ENCODE results near the gene TM9SF4. TPM values are rescaled to one million over a fixed set of nuclear protein-coding genes. Genes with fewer than 3 reads are reported as not detected.

Gene TM9SF4
- total RNA-seq, 1 donor from 2014 or later = 27.0 TPM

DNA sequence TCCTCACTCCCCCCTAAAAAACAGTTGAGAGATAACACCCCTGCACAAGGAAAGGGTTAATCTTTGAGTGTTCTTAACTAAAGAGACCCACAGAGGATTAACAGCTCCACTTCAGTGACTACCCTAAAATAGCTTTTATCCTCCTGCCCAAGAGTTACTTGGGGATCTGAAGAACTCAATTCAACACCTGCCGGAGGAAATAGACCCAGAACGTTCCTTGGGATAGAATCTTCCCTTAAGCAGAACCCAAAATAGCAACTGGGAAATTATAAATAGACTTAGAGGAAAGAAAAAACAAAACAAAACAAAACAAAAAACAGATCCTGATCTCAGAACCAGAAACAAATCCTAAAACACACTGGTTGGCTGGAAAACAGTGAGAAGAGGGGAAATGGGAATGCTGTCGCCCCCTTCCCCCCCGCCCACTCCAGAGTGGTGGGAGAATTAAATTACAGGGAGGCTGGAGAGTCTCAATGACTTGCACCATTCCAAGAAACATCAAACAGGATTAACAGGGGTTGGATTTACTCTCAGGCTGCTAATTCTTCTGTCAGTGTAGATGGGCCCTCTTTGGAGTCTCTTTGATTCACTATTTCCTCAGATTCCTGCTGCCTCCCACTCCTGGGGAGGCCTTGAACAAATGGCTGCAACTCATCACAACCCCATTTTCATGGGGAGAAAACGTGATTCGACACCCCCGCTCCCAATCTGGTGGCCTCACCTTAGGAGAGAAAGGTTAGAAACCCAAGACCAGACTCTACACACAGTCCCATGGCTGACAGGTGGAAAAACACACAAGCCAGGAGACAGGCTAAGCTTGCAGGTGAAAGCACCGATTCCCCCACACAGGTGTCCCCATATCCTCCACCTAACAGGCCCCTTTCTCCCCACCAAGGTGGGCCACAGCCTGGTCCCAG, 96.6 kb downstream of the TM9SF4 start:
- peak overlapping the region; percentile 100 for H3K4me3 ChIP-seq
- peak overlapping the region; percentile 97 for H3K27ac ChIP-seq (replicated peaks)

DNA sequence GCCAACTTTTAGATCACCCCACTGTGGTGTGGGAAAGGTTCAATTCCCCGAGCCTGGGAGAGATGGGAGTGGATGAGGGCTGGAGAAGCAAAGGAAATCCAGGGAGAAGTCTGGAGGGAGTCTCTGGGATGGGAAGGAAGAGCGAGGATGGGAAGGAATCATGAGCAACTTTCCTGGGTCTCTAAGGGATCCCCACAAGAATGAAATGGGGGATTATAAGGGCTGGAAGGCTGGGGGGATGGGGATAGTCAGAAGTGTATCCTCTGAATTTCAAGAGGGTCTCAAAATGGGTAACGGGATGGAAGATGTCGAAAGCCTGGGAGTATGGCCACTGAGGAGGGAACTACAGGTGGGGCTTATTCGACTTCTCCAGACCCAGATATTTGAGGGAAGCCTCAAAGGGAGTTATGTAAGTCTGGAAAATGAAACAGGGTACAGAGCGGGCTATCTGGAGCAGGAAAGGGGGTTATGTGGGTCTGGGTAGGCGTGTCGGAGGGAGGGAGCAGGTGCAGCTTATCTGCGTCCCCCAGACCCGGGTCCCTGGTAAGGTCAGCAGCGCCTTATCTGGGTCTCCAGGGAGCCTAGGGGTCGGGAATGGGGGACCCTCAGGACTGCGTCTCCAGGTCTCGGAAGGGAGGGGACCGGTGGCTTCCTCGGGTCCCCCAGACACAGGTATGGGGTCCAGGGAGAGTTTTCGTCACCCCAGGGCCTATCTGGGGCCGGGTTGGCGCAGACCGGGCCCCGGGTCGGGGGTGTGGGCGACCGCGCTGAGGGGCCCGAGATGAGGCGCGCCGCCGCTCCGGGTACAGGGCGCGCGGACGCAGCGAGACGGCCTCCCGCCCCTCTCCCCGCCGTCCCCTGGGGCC, 97.5 kb downstream of the TM9SF4 start:
- TF ChIP-seq, protein P1, sequence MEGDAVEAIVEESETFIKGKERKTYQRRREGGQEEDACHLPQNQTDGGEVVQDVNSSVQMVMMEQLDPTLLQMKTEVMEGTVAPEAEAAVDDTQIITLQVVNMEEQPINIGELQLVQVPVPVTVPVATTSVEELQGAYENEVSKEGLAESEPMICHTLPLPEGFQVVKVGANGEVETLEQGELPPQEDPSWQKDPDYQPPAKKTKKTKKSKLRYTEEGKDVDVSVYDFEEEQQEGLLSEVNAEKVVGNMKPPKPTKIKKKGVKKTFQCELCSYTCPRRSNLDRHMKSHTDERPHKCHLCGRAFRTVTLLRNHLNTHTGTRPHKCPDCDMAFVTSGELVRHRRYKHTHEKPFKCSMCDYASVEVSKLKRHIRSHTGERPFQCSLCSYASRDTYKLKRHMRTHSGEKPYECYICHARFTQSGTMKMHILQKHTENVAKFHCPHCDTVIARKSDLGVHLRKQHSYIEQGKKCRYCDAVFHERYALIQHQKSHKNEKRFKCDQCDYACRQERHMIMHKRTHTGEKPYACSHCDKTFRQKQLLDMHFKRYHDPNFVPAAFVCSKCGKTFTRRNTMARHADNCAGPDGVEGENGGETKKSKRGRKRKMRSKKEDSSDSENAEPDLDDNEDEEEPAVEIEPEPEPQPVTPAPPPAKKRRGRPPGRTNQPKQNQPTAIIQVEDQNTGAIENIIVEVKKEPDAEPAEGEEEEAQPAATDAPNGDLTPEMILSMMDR (IDR thresholded peaks at IDR 0.05; ENCODE audit: borderline replicate concordance) = no peak
- H3K9me3 ChIP-seq (replicated peaks) = no peaks in the 10 kb centered on the region
- H3K4me3 ChIP-seq = peak overlapping the region; percentile 100
- no peak for DNase-seq
- intact Hi-C loops (cut with micrococcal nuclease) = no loop called here
- peaks cover 74% of the 10 kb centered on the region for H3K4me1 ChIP-seq
- no peaks in the 10 kb centered on the region for H3K27me3 ChIP-seq (ENCODE audit: low read depth)
- H3K36me3 ChIP-seq = peaks cover 19% of the 10 kb centered on the region
- peak overlapping the region; percentile 97 for H3K27ac ChIP-seq (replicated peaks)

More for the DNA sequence above, 96.6 kb downstream of the TM9SF4 start:
- H3K9me3 ChIP-seq (replicated peaks) = no peaks in the 10 kb centered on the region
- H3K4me1 ChIP-seq = peaks cover 83% of the 10 kb centered on the region
- intact Hi-C loops (cut with micrococcal nuclease) = no loop called here
- TF ChIP-seq, protein P1 (IDR thresholded peaks at IDR 0.05; ENCODE audit: borderline replicate concordance) = no peak
- no peaks in the 10 kb centered on the region for H3K27me3 ChIP-seq (ENCODE audit: low read depth)
- H3K36me3 ChIP-seq = peaks cover 21% of the 10 kb centered on the region
- no peak for DNase-seq

DNA sequence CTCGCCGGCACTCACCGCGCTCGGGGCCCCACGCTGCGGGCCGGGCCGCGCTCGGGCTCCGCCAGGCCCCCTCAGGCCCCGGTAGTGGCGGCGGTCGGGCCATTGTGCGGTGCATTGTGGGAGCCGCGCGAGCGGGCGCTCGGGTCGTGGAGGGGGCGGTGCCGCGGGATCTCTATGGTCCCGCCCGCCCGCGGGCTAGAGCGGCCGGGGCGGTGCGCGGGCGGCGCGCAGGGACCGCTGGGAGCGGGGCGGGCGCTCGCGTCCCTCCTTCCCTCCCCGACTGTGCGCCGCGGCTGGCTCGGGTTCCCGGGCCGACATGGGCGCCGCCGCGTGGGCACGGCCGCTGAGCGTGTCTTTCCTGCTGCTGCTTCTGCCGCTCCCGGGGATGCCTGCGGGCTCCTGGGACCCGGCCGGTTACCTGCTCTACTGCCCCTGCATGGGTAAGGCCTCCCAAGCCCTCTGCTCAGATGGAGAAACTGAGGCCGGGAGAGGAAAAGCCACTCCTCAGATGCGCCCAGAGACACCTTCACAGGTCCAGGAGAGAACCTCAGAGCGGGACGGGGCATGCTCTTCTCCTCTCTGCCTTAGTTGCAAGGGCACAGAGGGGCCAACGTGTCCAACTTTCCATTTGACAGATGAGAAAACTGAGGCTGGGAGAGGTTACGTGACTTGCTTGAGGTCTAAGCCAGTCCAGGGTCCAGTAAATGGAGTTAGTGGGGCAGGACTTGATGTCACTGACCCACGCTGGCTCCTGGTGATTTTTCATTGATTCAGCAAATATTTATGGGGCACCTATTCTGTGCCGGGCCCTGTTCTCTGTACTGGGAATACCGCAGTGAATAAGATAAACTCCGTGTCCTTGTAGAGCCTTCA, 98.3 kb downstream of the TM9SF4 start, which contains the start of the genes PLAGL2 and POFUT1:
PLAGL2 (minus strand) TSS at position 118 of the 873 bp plus-strand sequence. CDS start 5,565 bp downstream, outside the sequence.
POFUT1 (plus strand) TSS at position 255 of the 873 bp plus-strand sequence; CDS start at position 317, 62 bp downstream.
- DNase-seq = peak; percentile 91
- Histone ChIP-seq H3K4me3 (peak within 1 kb of the TSS; percentile 100), H3K9me3 (replicated peaks) (no peaks in the 10 kb centered on the region), H3K4me1 (peaks cover 65% of the 10 kb centered on the region), H3K27me3 (ENCODE audit: low read depth) (no peaks in the 10 kb centered on the region), H3K36me3 (peaks cover 27% of the 10 kb centered on the region), H3K27ac (replicated peaks) (peak within 1 kb of the TSS; percentile 97)
- TF ChIP-seq, protein P1 (IDR thresholded peaks at IDR 0.05; ENCODE audit: borderline replicate concordance) = peak; percentile 29
- intact Hi-C loops (cut with micrococcal nuclease) = no loop called here

DNA sequence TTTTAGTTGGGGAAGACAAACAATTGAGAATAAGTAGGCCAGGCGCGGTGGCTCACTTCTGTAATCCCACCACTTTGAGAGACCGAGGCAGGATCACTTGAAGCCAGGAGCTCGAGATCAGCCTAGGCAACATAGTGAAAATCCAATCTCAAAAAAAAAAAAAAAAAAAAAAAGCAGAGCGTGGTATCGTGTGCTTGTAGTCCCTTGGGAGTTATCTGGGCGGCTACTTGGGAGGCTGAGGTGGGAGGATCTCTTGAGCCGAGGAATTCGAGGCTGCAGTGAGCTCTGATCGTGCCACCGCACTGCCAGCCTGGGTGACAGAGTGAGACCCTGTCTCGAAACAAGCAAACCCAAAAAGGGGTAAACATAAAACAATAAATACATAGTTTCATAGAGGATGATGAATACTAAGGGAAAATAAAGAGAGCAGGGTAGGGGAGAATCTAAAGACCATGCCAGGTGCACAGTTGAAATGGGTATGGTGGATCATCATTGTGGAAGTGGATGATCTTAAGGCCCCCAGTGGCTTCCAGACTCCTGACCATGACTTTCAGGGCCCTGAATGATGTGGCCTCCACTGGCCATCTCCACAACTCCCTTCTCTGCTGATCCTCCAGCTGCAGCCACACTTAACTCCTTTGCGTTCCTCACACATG, 99.1 kb downstream of the TM9SF4 start:
- H3K4me1 ChIP-seq = peaks cover 58% of the 10 kb centered on the region
- H3K27me3 ChIP-seq (ENCODE audit: low read depth) = no peaks in the 10 kb centered on the region
- no peak for DNase-seq
- TF ChIP-seq, protein P1 (IDR thresholded peaks at IDR 0.05; ENCODE audit: borderline replicate concordance) = no peak
- H3K36me3 ChIP-seq = peaks cover 32% of the 10 kb centered on the region
- H3K27ac ChIP-seq (replicated peaks) = peak overlapping the region; percentile 97
- intact Hi-C loops (cut with micrococcal nuclease) = no loop called here
- H3K9me3 ChIP-seq (replicated peaks) = no peaks in the 10 kb centered on the region
- H3K4me3 ChIP-seq = peak overlapping the region; percentile 100
